Coronary artery (tissue), 2 donors: ENCODE results near the gene RNU5D-1.

Source experiments
- DNase-seq: peaks from one replicate; pipeline ENCODE4 v3.0.0-alpha.2; 2017; ENCODE audit warnings: low spot score
- H3K27ac ChIP-seq, 2 donors: fragments of 200-600 bp; sonication (generic); one replicate each; pipeline ENCODE4 v1.5.1; 2016 to 2019
- H3K4me3 ChIP-seq: fragments of 200-600 bp; sonication (generic); 2 replicates; pipeline ENCODE4 v1.5.1; 2016; ENCODE audit warnings: mild to moderate bottlenecking, moderate library complexity
- TF ChIP-seq, protein P1 (sequence below): fragments of 200-600 bp; sonication (generic); IDR thresholded peaks from one replicate; pipeline ENCODE4 v1.5.1; 2019; ENCODE audit warnings: antibody characterized with exemption

Gene RNU5D-1

DNA sequence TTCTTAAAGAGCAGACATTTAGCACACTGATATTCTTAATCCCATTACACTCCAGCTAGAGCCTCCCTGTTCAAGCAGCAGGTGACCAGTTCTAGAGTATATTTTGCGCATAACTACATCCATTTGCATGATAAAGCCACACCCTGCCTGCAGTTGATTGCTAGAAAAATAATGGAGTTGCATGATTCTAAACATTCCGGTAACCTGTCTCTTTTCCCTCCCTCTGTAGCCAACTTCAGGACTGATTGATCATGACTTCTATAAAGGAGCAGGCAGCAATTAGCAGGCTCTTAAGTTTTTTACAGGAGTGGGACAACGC, 41.6 kb downstream of the RNU5D-1 start:
- TF ChIP-seq, protein P1, sequence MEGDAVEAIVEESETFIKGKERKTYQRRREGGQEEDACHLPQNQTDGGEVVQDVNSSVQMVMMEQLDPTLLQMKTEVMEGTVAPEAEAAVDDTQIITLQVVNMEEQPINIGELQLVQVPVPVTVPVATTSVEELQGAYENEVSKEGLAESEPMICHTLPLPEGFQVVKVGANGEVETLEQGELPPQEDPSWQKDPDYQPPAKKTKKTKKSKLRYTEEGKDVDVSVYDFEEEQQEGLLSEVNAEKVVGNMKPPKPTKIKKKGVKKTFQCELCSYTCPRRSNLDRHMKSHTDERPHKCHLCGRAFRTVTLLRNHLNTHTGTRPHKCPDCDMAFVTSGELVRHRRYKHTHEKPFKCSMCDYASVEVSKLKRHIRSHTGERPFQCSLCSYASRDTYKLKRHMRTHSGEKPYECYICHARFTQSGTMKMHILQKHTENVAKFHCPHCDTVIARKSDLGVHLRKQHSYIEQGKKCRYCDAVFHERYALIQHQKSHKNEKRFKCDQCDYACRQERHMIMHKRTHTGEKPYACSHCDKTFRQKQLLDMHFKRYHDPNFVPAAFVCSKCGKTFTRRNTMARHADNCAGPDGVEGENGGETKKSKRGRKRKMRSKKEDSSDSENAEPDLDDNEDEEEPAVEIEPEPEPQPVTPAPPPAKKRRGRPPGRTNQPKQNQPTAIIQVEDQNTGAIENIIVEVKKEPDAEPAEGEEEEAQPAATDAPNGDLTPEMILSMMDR = no peak
- no peak overlapping the region for H3K4me3 ChIP-seq
- DNase-seq = no peak
- H3K27ac ChIP-seq = no peak overlapping the region

DNA sequence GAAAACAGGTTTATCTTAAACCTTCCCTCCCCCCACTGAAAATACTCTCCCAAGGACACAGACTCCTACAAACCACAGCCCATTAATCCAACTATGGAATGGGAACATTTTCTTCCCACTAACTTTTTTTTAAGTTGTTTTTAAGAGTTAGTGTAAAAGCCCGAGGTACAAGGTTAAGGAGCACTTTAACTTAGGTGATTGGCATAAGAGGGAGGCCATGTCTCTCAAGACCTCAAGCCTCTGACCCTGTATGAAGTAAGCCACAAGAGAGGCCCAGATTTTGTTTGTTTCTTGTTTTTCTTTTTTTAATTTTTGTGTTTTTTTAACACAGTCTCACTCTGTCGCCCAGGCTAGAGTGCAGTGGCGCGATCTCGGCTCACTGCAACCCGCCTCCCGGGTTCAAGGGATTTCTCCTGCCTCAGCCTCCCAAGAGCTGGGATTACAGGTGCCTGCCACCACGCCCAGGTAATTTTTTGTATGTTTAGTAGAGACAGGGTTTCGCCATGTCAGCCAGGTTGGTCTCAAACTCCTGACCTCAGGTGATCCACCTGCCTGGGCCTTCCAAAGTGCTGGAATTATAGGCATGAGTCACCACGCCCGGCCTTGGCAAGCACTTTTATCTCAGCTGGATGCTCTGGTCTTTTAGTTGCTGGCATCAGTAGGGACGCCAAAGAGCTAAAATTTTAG, 42.1 kb downstream of the RNU5D-1 start:
- Histone ChIP-seq H3K27ac (no peak overlapping the region), H3K4me3 (no peak overlapping the region)
- no peak for DNase-seq
- TF ChIP-seq, protein P1 = no peak

DNA sequence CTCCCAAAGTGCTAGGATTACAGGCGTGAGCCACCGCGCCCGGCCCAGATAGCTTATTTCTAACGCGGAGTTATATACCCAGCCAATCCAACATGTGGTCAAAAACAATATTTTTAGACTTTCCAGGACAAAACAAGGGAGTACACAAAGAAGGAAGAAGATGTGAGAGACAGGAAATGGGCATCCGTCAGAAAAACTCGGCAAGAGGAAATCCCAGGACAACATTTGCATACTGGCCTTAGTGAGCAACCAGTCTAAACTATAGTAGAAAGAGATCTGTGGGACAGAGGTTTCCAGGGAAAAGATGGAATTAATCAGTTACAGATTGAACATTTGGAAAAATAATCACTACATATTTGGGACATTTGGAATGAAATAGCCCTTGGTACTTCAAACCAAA, 45.1 kb downstream of the RNU5D-1 start:
- Histone ChIP-seq H3K4me3 (no peak overlapping the region), H3K27ac (no peak overlapping the region)
- DNase-seq = no peak
- TF ChIP-seq, protein P1 = no peak

DNA sequence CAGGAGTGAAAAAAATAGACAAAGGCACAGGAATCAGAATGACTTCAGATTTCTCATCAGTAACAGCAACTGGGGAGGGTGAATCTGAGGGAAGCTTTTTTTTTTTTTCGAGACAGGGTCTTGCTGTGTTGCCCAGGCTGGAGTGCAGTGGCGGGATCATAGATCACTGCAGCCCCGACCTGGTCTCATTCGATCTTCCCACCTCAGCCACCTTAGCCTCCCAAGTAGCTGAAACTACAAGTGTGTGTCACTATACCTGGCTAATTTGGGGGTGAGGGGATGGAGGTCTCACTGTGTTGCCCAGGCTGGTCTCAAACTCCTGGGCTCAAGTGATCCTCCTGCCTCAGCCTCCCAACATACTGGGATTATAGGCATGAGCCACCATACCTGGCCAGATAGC, 45.8 kb downstream of the RNU5D-1 start:
- Histone ChIP-seq H3K4me3 (no peak overlapping the region), H3K27ac (no peak overlapping the region)
- no peak for DNase-seq
- TF ChIP-seq, protein P1 = no peak

DNA sequence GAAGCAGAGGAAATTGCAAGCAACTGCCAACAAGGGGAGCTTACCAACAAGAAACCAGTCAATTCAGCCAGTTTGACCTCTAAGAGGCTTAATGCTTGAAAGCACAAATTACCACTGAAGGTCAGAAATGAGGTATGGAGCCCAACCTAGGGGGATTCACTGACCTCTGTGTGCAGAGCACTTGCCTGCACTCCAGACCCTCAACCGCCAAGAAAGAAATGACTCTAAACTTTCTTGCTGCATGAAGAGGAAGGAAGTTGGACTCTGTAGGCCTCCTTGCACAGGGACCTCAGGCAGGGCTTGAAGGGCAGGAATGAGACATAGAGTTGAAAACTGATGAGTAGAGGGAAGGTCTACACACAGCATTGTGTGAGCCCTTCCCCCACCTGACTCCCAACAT, 46.4 kb downstream of the RNU5D-1 start:
- TF ChIP-seq, protein P1 = no peak
- Histone ChIP-seq H3K4me3 (no peak overlapping the region), H3K27ac (no peak overlapping the region)
- no peak for DNase-seq

DNA sequence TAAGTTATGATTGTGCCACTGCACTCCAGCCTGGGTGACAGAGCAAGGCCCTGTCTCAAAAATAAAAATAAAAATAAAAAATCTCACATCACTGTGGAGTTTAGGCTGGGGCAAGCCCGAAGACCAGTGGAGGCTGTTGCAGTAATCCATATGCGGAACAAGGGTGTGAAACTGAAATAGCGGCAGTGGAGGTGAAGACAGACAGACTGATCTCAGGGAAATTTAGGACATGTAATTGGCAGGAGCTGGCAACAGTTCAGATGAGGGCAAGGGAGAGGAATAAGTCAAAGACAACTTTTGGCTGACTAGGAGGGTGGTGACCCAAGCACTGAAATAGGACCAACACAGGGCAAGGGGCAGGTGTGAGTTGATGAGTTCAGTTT, 48.1 kb downstream of the RNU5D-1 start:
- TF ChIP-seq, protein P1 = no peak
- no peak overlapping the region for H3K4me3 ChIP-seq
- no peak overlapping the region for H3K27ac ChIP-seq
- peak; percentile 24 for DNase-seq

DNA sequence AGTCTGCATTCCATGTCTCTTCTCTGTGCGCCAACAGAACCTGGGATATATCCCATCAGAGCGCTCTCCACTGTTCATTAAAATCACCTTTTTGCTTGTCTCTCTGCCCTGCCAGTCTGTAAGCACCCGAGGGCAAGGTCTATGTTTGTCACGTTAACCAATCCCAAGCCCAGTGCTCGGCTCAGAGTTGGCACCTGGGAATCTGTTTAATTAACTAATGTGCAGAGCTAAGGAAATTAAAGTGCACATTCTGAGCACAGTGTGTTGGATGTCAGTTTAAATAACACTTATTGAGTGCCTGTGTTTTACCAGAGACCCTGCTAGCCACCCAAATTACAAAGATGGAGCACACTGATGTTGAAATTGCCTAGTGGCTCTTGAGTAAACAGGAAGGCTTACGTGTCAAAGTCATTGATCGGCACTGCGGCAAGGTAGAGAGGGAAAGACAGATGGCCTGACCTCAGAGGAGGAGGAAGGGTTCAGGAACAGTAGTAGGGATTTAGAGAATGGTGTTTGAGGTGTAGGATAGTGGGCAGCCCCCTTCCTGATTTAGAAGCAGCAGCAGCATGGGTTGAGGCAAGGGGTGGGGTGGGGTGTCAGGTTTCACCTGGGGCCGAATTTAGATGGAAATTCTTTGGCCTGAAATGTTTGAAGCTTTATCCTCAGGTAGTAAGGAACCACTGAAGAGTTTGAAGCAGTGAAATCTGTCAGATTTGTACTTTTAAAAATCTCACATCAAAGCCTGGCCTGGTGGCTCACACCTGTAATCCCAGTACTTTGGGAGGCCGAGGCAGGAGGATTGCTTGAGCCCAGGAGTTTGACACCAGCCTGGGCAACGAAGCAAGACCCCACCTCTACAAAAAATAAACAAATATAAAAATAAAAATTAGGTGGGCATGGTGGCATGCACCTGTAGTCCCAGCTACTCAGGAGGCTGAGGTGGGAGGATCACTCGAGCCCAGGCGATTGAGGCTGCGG, 48.8 kb downstream of the RNU5D-1 start:
- H3K27ac ChIP-seq = no peak overlapping the region
- DNase-seq = peak; percentile 28
- TF ChIP-seq, protein P1 = no peak
- H3K4me3 ChIP-seq = no peak overlapping the region
